ENCODE measurements around the gene L1CAM. TPM values are rescaled to one million over a fixed set of nuclear protein-coding genes. Genes with fewer than 3 reads are reported as not detected.

L1CAM gene
- total RNA-seq, 4 donors from 2014 or later: 3.0 to 12.9 (median 8.4) TPM

DNA sequence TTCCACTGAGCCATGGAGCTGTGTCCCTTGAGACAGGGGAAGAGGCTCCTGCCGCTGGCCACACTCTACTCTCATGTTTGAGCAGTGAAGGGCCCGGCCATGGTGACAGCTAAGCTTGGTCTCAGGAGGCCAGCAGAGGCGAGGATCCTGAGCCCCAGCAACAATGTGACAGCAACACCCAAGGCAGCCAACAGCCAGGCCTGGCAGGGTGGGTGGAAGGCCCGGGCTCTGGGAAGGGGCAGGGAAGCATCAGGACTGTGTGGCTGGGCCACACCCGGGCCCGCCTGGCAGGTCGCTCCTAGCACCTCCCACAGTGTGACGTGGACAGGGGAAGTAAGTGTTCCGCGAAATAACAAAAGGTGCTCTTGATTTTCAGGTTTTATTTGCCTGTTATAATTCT, 24.8 kb downstream of the L1CAM start:
- TF ChIP-seq POLR2A (IDR thresholded peaks at IDR 0.05): no peak
- TF ChIP-seq, protein P1, sequence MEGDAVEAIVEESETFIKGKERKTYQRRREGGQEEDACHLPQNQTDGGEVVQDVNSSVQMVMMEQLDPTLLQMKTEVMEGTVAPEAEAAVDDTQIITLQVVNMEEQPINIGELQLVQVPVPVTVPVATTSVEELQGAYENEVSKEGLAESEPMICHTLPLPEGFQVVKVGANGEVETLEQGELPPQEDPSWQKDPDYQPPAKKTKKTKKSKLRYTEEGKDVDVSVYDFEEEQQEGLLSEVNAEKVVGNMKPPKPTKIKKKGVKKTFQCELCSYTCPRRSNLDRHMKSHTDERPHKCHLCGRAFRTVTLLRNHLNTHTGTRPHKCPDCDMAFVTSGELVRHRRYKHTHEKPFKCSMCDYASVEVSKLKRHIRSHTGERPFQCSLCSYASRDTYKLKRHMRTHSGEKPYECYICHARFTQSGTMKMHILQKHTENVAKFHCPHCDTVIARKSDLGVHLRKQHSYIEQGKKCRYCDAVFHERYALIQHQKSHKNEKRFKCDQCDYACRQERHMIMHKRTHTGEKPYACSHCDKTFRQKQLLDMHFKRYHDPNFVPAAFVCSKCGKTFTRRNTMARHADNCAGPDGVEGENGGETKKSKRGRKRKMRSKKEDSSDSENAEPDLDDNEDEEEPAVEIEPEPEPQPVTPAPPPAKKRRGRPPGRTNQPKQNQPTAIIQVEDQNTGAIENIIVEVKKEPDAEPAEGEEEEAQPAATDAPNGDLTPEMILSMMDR (IDR thresholded peaks at IDR 0.05): no peak
- intact Hi-C loops (cut with DNase I; ENCODE audit: low total_unique reads): no loop called here
- WGBS, 2 donors: 48 to 71% methylated on average over 7 to 10 of the region's 10 CpGs
- H3K4me3 ChIP-seq (ENCODE audit: low read depth, poor library complexity, severe bottlenecking): no peak overlapping the region
- no peak for DNase-seq (ENCODE audit: low spot score in 2 of 2)

DNA sequence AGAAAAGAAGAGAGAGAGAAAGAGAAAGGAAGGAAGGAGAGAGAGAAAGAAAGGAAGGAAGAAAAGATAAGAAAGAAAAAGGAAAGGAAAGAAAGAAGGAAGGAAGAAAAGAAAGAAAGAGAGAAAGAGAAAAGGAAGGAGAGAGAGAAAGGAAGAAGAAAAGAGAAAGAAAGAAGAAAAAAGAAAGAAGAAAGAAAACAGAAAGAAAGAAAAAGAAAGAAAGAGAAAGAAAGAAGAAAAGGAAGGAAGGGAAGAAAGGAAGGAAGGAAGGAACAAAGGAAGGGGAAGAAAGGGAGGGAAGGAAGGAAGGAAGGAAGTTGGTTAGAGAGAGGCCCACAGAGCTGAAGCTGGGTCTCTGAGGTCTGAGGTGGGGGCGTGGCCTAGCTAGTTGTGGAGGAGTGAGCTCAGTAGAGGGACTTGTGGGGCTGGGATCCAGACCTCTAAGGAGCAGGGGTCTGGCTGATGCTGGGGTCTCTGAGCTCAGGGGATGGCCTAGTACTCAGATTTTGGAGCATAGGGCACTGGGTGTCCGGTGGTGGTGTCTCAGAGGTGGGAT, 28.5 kb downstream of the L1CAM start:
- no peak for TF ChIP-seq POLR2A (IDR thresholded peaks at IDR 0.05)
- TF ChIP-seq, protein P1 (IDR thresholded peaks at IDR 0.05): no peak
- 74 to 83% methylated on average over 2 of the region's 2 CpGs for WGBS, 2 donors
- DNase-seq (ENCODE audit: low spot score in 2 of 2): no peak
- H3K4me3 ChIP-seq (ENCODE audit: low read depth, poor library complexity, severe bottlenecking): no peak overlapping the region
- intact Hi-C loops (cut with DNase I; ENCODE audit: low total_unique reads): no loop called here

DNA sequence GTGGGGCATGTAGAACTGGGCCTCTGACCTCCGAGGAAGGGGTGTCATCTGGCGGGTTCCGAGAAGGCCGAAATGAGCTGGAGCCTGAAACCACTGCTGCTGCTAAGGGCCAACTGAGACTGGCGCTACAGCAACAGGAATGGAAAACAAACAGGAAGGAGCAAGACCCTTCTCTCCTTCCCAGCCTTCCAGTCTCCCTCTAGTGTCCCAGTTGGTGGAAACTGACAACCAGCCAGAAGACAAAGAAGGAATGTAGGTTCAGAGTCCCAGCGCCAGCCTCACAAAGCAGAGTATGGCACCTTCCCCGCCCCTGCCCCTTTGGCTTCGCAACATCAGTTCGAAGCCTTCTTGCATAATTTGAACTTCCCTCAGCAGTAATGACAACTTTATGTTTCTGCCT, 31.3 kb downstream of the L1CAM start:
- WGBS, 2 donors: 79 to 85% methylated on average over 9 of the region's 9 CpGs
- no peak overlapping the region for H3K4me3 ChIP-seq (ENCODE audit: low read depth, poor library complexity, severe bottlenecking)

DNA sequence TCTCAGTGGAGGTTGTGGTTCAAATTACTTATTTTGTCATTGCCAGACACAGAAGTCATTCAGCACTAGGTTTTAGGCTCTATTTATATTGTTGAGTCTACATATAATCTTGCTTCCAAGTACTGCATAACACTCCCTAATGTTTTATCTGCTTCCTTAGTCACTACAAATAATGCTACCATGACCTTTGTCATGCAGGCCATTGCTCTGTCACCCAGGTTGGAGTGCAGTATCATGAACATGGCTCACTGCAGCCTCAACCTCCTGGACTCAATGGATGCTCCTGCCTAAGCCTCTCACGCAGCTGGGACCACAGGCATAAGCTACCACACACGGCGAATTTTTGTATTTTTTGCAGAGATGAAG, 32.1 kb downstream of the L1CAM start:
- TF ChIP-seq POLR2A (IDR thresholded peaks at IDR 0.05): no peak
- TF ChIP-seq, protein P1 (IDR thresholded peaks at IDR 0.05): no peak
- WGBS, 2 donors: 82 to 93% methylated on average over 3 of the region's 3 CpGs
- no peak for DNase-seq (ENCODE audit: low spot score in 2 of 2)
- no peak overlapping the region for H3K4me3 ChIP-seq (ENCODE audit: low read depth, poor library complexity, severe bottlenecking)
- intact Hi-C loops (cut with DNase I; ENCODE audit: low total_unique reads): no loop called here

More for the DNA sequence above, 31.3 kb downstream of the L1CAM start:
- intact Hi-C loops (cut with DNase I; ENCODE audit: low total_unique reads): no loop called here
- TF ChIP-seq, protein P1 (IDR thresholded peaks at IDR 0.05): no peak
- no peak for TF ChIP-seq POLR2A (IDR thresholded peaks at IDR 0.05)
- DNase-seq (ENCODE audit: low spot score in 2 of 2): no peak

DNA sequence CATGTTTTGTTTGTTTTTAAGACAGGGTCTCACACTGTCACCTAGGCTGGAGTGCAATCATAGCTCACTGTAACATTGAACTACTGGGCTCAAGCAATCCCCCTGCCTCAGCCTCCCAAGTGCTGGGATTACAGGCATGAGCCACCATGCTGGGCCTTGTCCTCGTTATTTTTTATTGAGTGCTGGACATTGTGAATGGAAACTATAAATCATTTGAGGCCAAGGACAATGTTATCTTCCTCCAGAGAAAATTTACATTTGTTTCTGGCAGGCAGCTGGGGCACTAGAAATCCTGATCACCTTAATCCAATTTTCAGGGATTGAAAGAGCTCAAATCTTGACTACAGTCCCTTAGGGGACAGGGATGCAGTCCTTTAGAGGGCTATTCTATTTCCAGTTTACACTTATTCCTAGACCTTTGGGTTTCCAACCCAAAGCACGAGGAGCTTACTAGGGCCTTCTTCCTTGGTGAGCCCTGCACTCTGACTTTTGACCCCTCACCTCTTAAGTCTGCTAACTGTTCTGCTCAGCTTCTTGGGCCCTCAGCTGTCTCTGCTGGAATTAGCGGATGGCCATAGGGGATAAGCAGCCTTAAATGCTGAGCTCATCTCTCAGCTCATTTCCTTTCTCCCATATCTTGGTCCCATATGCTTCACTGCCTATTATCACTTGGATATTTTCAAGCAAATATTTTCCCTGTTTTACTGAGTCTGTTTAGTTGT, 32.6 kb downstream of the L1CAM start:
- no peak for DNase-seq (ENCODE audit: low spot score in 2 of 2)

More for the DNA sequence above, 32.6 kb downstream of the L1CAM start:
- 57 to 64% methylated on average over 3 of the region's 3 CpGs for WGBS, 2 donors
- H3K4me3 ChIP-seq (ENCODE audit: low read depth, poor library complexity, severe bottlenecking): no peak overlapping the region
- intact Hi-C loops (cut with DNase I; ENCODE audit: low total_unique reads): no loop called here
- TF ChIP-seq, protein P1 (IDR thresholded peaks at IDR 0.05): no peak
- no peak for TF ChIP-seq POLR2A (IDR thresholded peaks at IDR 0.05)

Measured in lower leg skin (tissue), 4 donors.